ENCODE data around the gene LBX2. TPM values are rescaled to one million over a fixed set of nuclear protein-coding genes. Genes with fewer than 3 reads are reported as not detected.

The LBX2 gene
- total and polyA plus RNA-seq, 2 experiments from 2014 or later: 0.24 to 0.57 TPM

DNA sequence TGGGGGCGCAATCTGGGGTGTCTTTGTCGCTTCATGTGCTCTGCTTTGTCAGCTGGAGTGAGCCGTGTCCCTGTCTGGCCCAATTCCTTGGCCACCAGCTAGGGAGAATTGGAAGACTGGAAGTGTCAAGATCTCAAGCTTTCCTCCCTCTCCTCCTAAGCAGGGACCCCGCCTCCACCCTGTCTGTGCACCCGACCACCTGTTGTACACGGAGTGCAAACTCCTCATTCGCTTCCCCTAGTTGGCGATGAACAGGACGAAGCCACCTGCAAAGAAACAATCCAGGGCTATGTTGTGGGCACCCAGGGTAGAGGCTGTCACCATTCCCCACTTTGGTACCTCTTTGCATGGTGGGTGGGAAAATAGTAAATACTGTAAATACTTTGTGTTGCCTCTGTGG is 28.3 kb upstream of the LBX2 start (continued):
- TF ChIP-seq ZNF331 (CRISPR knock-in tag; IDR thresholded peaks at IDR 0.05; ENCODE audit: low read depth) (no peak), ZNF114 (CRISPR knock-in tag; IDR thresholded peaks at IDR 0.05) (no peak), EZH2 (IDR thresholded peaks at IDR 0.05; ENCODE audit: low read depth, unreplicated experiment) (no peak), ETS1 (IDR thresholded peaks at IDR 0.05) (no peak), CREB1 (CRISPR knock-in tag; IDR thresholded peaks at IDR 0.05; ENCODE audit: low read depth) (no peak)
- TF ChIP-seq, protein P1, sequence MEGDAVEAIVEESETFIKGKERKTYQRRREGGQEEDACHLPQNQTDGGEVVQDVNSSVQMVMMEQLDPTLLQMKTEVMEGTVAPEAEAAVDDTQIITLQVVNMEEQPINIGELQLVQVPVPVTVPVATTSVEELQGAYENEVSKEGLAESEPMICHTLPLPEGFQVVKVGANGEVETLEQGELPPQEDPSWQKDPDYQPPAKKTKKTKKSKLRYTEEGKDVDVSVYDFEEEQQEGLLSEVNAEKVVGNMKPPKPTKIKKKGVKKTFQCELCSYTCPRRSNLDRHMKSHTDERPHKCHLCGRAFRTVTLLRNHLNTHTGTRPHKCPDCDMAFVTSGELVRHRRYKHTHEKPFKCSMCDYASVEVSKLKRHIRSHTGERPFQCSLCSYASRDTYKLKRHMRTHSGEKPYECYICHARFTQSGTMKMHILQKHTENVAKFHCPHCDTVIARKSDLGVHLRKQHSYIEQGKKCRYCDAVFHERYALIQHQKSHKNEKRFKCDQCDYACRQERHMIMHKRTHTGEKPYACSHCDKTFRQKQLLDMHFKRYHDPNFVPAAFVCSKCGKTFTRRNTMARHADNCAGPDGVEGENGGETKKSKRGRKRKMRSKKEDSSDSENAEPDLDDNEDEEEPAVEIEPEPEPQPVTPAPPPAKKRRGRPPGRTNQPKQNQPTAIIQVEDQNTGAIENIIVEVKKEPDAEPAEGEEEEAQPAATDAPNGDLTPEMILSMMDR (conservative IDR thresholded peaks at IDR 0.05; ENCODE audit: low read depth in 2 of 2): no peak

DNA sequence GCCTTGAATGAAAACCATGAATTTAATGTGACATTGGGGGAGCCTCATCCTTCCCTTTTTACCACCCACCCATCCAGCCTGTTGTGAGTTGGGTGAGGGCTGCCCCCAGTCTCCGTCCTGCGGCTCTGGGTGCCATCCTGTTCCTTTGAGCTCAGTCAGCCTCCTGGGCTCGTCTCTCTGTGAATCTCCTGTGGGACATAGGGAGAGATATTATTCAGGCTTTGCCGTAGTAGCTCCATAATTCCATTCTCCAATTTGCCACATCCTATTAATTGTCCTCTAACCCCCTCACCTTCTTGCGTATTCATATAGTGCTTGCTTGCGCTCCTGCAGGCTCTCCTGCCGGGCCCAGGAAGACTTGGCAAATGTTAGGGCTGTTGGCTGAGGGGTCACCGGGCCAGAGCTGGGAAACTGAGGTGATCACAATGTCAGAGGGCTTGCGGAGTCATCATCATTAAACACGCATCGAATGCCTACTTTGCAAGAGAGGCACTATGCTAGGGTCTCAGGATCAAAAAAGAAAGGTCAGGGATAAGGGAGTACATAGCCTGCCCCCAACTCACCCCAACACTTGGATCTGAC is 27.3 kb upstream of the LBX2 start:
- TF ChIP-seq, protein P1 (conservative IDR thresholded peaks at IDR 0.05; ENCODE audit: low read depth in 2 of 2): no peak
- no peak for TF ChIP-seq NANOG (IDR thresholded peaks at IDR 0.05; ENCODE audit: borderline replicate concordance)
- TF ChIP-seq STAT1 (IDR thresholded peaks at IDR 0.05; ENCODE audit: unreplicated experiment): no peak
- no peak for TF ChIP-seq EZH2phosphoT487 (IDR thresholded peaks at IDR 0.05; ENCODE audit: unreplicated experiment)
- H4K20me1 ChIP-seq (replicated peaks; ENCODE audit: insufficient read depth): peaks cover 9% of the 10 kb centered on the region; the same call in 1 of the 2 replicates
- H3K36me3 ChIP-seq (ENCODE audit: insufficient read depth): peaks cover 11% of the 10 kb centered on the region
- no peak overlapping the region for H3K4me3 ChIP-seq
- H3K27ac Mint-ChIP-seq: no peak overlapping the region
- H3K79me2 ChIP-seq (replicated peaks; ENCODE audit: insufficient read depth): peaks cover 18% of the 10 kb centered on the region
- no peak for ATAC-seq
- H3K36me3 Mint-ChIP-seq (ENCODE audit: low read depth): peaks cover 37% of the 10 kb centered on the region
- H3K4me3 Mint-ChIP-seq: peak overlapping the region; percentile 50; the same call in 1 of the 3 replicates
- H3K9me3 Mint-ChIP-seq: no peaks in the 10 kb centered on the region
- 0 out of 2 replicates have a peak, but pooled peaks cover 12% of the 10 kb centered on the region for H3F3A ChIP-seq (replicated peaks; ENCODE audit: low read depth)
- H3K27me3 Mint-ChIP-seq (ENCODE audit: insufficient read depth, low read depth, poor library complexity): peaks cover 29% of the 10 kb centered on the region
- no peak overlapping the region for H3K4me2 ChIP-seq
- H3K9me2 ChIP-seq (ENCODE audit: insufficient read depth): no peaks in the 10 kb centered on the region
- H3K27ac ChIP-seq (ENCODE audit: low read depth): no peak overlapping the region
- peaks cover 7% of the 10 kb centered on the region; the same call in 1 of the 2 replicates for H3K4me1 ChIP-seq (ENCODE audit: insufficient read depth)
- H3K27me3 ChIP-seq (ENCODE audit: insufficient read depth): peaks cover 16% of the 10 kb centered on the region; the same call in 1 of the 2 replicates
- DNase-seq (ENCODE audit: low spot score): no peak
- H2AFZ ChIP-seq: no peak overlapping the region
- peaks cover 19% of the 10 kb centered on the region for H3K4me1 Mint-ChIP-seq
